ENCODE results near the gene RPA3.

Gene RPA3

GRCh38 chr7:7641129-7641663 is 77.2 kb downstream of the RPA3 start:
- Histone ChIP-seq H3K4me3 (replicated peaks; ENCODE audit: insufficient read depth, low read length) (peak overlapping the region; percentile 81), H3K27ac (replicated peaks) (peak overlapping the region; percentile 81), H3K27me3 (ENCODE audit: insufficient read depth, poor library complexity, severe bottlenecking) (no peaks in the 10 kb centered on the region)
- no peak for DNase-seq (ENCODE audit: low read depth in 1 of 2, low spot score in 1 of 2)
- TF ChIP-seq GABPA (IDR thresholded peaks at IDR 0.05; ENCODE audit: low read depth): no peak
- TF ChIP-seq REST (IDR thresholded peaks at IDR 0.05; ENCODE audit: insufficient replicate concordance, low read depth): no peak
- TF ChIP-seq SPI1 (IDR thresholded peaks at IDR 0.05; ENCODE audit: borderline replicate concordance, low read depth): no peak
- TF ChIP-seq POLR2AphosphoS5 (IDR thresholded peaks at IDR 0.05; ENCODE audit: low read depth): no peak
- TF ChIP-seq CTCF (IDR thresholded peaks at IDR 0.05; ENCODE audit: insufficient read depth, low read length): no peak

- peak; percentile 25; the same call in 1 of the 2 replicates for TF ChIP-seq SPI1 (IDR thresholded peaks at IDR 0.05; ENCODE audit: borderline replicate concordance, low read depth)
- TF ChIP-seq REST (IDR thresholded peaks at IDR 0.05; ENCODE audit: insufficient replicate concordance, low read depth): peak; percentile 68
- TF ChIP-seq POLR2AphosphoS5 (IDR thresholded peaks at IDR 0.05; ENCODE audit: low read depth): peak; percentile 87
- no peak for TF ChIP-seq CTCF (IDR thresholded peaks at IDR 0.05; ENCODE audit: insufficient read depth, low read length)
- TF ChIP-seq GABPA (IDR thresholded peaks at IDR 0.05; ENCODE audit: low read depth): peak; percentile 83
- Histone ChIP-seq H3K27ac (replicated peaks) (peak within 1 kb of the TSS; percentile 81), H3K27me3 (ENCODE audit: insufficient read depth, poor library complexity, severe bottlenecking) (no peaks in the 10 kb centered on the region), H3K4me3 (replicated peaks; ENCODE audit: insufficient read depth, low read length) (peak within 1 kb of the TSS; percentile 81)
- peak; percentile 95 to 100 for DNase-seq (ENCODE audit: low read depth in 1 of 2, low spot score in 1 of 2)
Observed at GRCh38 chr7:7640221-7641128, 77.9 kb downstream of the RPA3 start, which contains the start of gene UMAD1. UMAD1 (plus strand) TSS chr7:7640752; CDS start chr7:7673372, 32,620 bp downstream.

- peak overlapping the region; percentile 72 for H3K27ac ChIP-seq (replicated peaks)
- H3K27me3 ChIP-seq (ENCODE audit: insufficient read depth, poor library complexity, severe bottlenecking): no peaks in the 10 kb centered on the region
- peak overlapping the region; percentile 81 for H3K4me3 ChIP-seq (replicated peaks; ENCODE audit: insufficient read depth, low read length)
- no peak for TF ChIP-seq GABPA (IDR thresholded peaks at IDR 0.05; ENCODE audit: low read depth)
- no peak for TF ChIP-seq POLR2AphosphoS5 (IDR thresholded peaks at IDR 0.05; ENCODE audit: low read depth)
- no peak for TF ChIP-seq SPI1 (IDR thresholded peaks at IDR 0.05; ENCODE audit: borderline replicate concordance, low read depth)
- no peak for TF ChIP-seq CTCF (IDR thresholded peaks at IDR 0.05; ENCODE audit: insufficient read depth, low read length)
- no peak for TF ChIP-seq REST (IDR thresholded peaks at IDR 0.05; ENCODE audit: insufficient replicate concordance, low read depth)
- no peak for DNase-seq (ENCODE audit: low read depth in 1 of 2, low spot score in 1 of 2)
Observed at GRCh38 chr7:7639847-7640220, 78.6 kb downstream of the RPA3 start.

Measured in HL-60 (cell line).